B cell (primary cell): ENCODE data around the gene IBA57. TPM values are rescaled to one million over a fixed set of nuclear protein-coding genes. Genes with fewer than 3 reads are reported as not detected.

Source experiments
- ATAC-seq: fragments of 200-7000 bp; cut with Tn5 transposase; one replicate; pipeline ENCODE4 v1.10.0; 2021; ENCODE audit warnings: low read depth, mild to moderate bottlenecking, moderate number of reproducible peaks, moderate library complexity
- CTCF ChIA-PET: fragments of 350-600 bp; sonication (Branson Sonifier 250); formaldehyde crosslinking; loops from one replicate; lab custom pipeline; 2021; ENCODE audit warnings: antibody characterized with exemption, inconsistent platforms; lab: Charles Lee
- POLR2A ChIA-PET: fragments of 350-600 bp; sonication (Branson Sonifier 250); formaldehyde crosslinking; loops from one replicate; lab custom pipeline; 2021; ENCODE audit warnings: antibody characterized with exemption; lab: Charles Lee
- DNase-seq: peaks from one replicate; pipeline ENCODE4 v3.0.0; 2013
- H2AFZ ChIP-seq: 2 replicates; pipeline ENCODE4 v1.6.1; 2012; ENCODE audit warnings: mild to moderate bottlenecking, low read depth, low read length; ENCODE audit not compliant: insufficient read depth, poor library complexity, severe bottlenecking
- H3K27ac ChIP-seq, 2 donors: 1 replicate in 1 of 2; 2 replicates in 1 of 2; pipeline ENCODE4 v1.5.1; 2012 to 2013; ENCODE audit warnings: low read length in 2 of 2, mild to moderate bottlenecking in 2 of 2, moderate library complexity in 1 of 2
- H3K27me3 ChIP-seq, 4 experiments: fragments of 200-600 bp in 1 of 4; sonication (generic) in 1 of 4; replicated peaks in 1 of 4; 1 replicate in 2 of 4; 2 replicates in 2 of 4; pipeline versions ENCODE4 v1.6.1 to v1.7.0; 2013 to 2016; ENCODE audit warnings: low read length in 3 of 4, mild to moderate bottlenecking in 2 of 4, mixed read lengths in 1 of 4, moderate library complexity in 1 of 4; ENCODE audit not compliant: insufficient read depth in 4 of 4, control insufficient read depth in 3 of 4; ENCODE audit errors: control extremely low read depth in 1 of 4
- H3K36me3 ChIP-seq, 2 experiments: replicated peaks in 1 of 2; 1 replicate in 1 of 2; 2 replicates in 1 of 2; pipeline versions ENCODE4 v1.6.1 to v1.7.1; 2013; ENCODE audit warnings: low read length in 1 of 2; ENCODE audit not compliant: insufficient read depth in 2 of 2, control insufficient read depth in 1 of 2; ENCODE audit errors: control extremely low read depth in 1 of 2, extremely low read depth in 1 of 2
- H3K4me1 ChIP-seq, 2 donors: fragments of 200-600 bp in 1 of 2; sonication (generic) in 1 of 2; 1 replicate in 1 of 2; 2 replicates in 1 of 2; pipeline versions ENCODE4 v1.5.1 to v1.6.1; 2013 to 2017; ENCODE audit warnings: low read length in 2 of 2; ENCODE audit not compliant: control insufficient read depth in 2 of 2, insufficient read depth in 2 of 2
- H3K4me2 ChIP-seq: replicated peaks from 2 replicates; pipeline ENCODE3; 2012; ENCODE audit warnings: mild to moderate bottlenecking, low read depth, low read length; ENCODE audit not compliant: poor library complexity, severe bottlenecking
- H3K4me3 ChIP-seq, 5 experiments: fragments of 200-600 bp in 1 of 5; sonication (generic) in 1 of 5; 1 replicate in 3 of 5; 2 replicates in 2 of 5; pipeline versions ENCODE4 v1.5.1 to v1.7.0; 2011 to 2016; ENCODE audit warnings: low read length in 4 of 5, mild to moderate bottlenecking in 4 of 5, low read depth in 2 of 5, control low read depth in 1 of 5, moderate library complexity in 1 of 5; ENCODE audit not compliant: insufficient read depth in 1 of 5; ENCODE audit errors: control extremely low read depth in 1 of 5, extremely low read depth in 1 of 5
- H3K79me2 ChIP-seq: fragments of 200-600 bp; sonication (generic); one replicate; pipeline ENCODE4 v1.6.0; 2016; ENCODE audit warnings: low read length; ENCODE audit not compliant: control insufficient read depth, insufficient read depth
- H3K9ac ChIP-seq: fragments of 200-600 bp; sonication (generic); 2 replicates; pipeline ENCODE4 v1.6.1; 2017; ENCODE audit warnings: mild to moderate bottlenecking, low read length, moderate library complexity
- H3K9me3 ChIP-seq, 3 donors: one replicate each; pipeline versions ENCODE4 v1.6.1 to v1.7.1; 2013; ENCODE audit warnings: low read length in 2 of 3; ENCODE audit not compliant: control insufficient read depth in 2 of 3, insufficient read depth in 1 of 3; ENCODE audit errors: control extremely low read depth in 1 of 3
- H4K20me1 ChIP-seq: 2 replicates; pipeline ENCODE4 v1.6.0; 2012; ENCODE audit warnings: mild to moderate bottlenecking, low read length; ENCODE audit not compliant: insufficient read depth, control insufficient read depth, poor library complexity, severe bottlenecking
- H3K27ac Mint-ChIP-seq: one replicate; pipeline ENCODE4 v1.8.0; 2021; ENCODE audit warnings: mixed read lengths
- H3K27me3 Mint-ChIP-seq: one replicate; pipeline ENCODE4 v1.8.0; 2021; ENCODE audit warnings: mixed read lengths
- H3K4me1 Mint-ChIP-seq: one replicate; pipeline ENCODE4 v1.8.0; 2021; ENCODE audit warnings: mixed read lengths
- H3K4me3 Mint-ChIP-seq: one replicate; pipeline ENCODE4 v1.8.0; 2021; ENCODE audit warnings: mixed read lengths
- H3K9me3 Mint-ChIP-seq: one replicate; pipeline ENCODE4 v1.8.0; 2022; ENCODE audit warnings: mixed read lengths; ENCODE audit not compliant: insufficient read depth
- EZH2 ChIP-seq: IDR thresholded peaks from 2 replicates; pipeline ENCODE4 v1.6.1; 2012; ENCODE audit warnings: borderline replicate concordance, low read depth, mild to moderate bottlenecking, moderate library complexity, low read length; ENCODE audit not compliant: insufficient read depth, poor library complexity, severe bottlenecking
- WGBS: methylation state at CpG from one replicate; pipeline ENCODE4 v1.1.5; 2013; ENCODE audit warnings: missing lambda C conversion rate; ENCODE audit not compliant: insufficient coverage; 5-methylcytosine and 5-hydroxymethylcytosine counted together
- intact Hi-C: fragments of 100-400 bp; cut with micrococcal nuclease; formaldehyde crosslinking; loops from one replicate; pipeline ENCODE4 v1.10.0; 2022
- polyA plus RNA-seq: library from polyadenylated mRNA; depleted of rRNA; stranded (reverse); fragments of >200 nt; gene quantifications from 2 replicates; pipeline ENCODE4 v1.2.3, GENCODE V29; 2012
- total RNA-seq, 2 donors: library from RNA; stranded (reverse); fragments of 120-200 nt in 1 of 2; gene quantifications; 1 replicate in 1 of 2; 2 replicates in 1 of 2; pipeline versions ENCODE4 v1.2.3 to v1.2.4, GENCODE V29; 2013 to 2022
- TF ChIP-seq, protein P1 (sequence below): fragments of 200-600 bp; IDR thresholded peaks from one replicate; pipeline ENCODE4 v1.8.0; 2022; ENCODE audit warnings: antibody characterized with exemption, mild to moderate bottlenecking

IBA57 gene
- total and polyA plus RNA-seq, 2 donors (not counting 1 experiment from before 2014, with no cell fraction given), result 5.2 to 12.8 TPM

DNA sequence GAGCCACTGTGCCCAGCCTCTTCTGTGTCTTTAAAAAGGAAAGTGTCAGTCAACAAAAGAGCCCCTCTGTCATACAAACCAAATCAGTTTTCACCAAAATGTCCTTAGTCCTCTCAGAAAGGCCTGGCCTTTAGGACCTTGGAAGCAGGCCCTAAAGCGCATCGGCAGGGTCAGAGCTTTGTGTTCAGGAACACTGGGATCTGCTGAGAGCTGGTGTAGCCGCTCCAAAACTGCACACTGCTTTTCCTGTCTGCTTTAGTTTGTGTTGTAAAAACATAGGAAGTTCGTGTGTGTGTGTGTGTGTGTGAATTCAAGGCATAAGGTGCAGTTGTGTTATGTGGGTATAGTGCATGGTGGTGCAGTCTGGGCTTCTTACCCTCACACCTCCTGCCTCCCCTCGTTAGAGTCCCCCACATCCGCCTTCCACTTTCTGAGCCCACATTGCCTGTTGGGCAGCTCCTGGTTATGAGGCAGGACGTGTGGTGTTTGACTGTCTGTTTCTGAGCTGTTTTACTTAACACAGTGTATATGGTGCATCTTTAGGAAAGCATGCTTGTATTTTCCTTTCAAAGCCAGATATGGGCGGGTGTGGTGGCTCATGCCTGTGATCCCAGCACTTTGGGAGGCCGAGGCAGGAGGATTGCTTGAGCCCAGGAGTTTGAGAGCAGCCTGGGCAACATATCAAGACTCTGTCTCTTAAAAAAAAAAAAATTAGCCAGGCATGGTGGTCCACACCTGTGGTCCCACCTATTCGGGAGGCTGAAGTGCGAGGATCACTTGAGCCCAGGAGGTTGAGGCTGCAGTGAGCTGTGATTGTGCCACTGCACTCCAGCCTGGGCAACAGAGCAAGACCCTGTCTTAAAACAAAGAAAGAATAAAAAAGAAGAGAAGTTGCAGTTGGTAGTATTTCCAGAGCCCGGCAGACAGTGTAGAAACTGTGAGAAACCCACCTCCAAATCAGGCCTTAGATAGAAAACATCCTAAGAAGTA is 12.4 kb downstream of the IBA57 start:
- H3K4me1 Mint-ChIP-seq, result peaks cover 4% of the 10 kb centered on the region
- no peak overlapping the region for H3K4me3 ChIP-seq
- no peak overlapping the region for H3K27ac Mint-ChIP-seq
- no peak overlapping the region for H3K9ac ChIP-seq
- H3K9me3 Mint-ChIP-seq, result no peaks in the 10 kb centered on the region
- H3K79me2 ChIP-seq, result peaks cover 25% of the 10 kb centered on the region
- H3K36me3 ChIP-seq, result peaks cover 0 to 10% of the 10 kb centered on the region in 2 experiments
- no peaks in the 10 kb centered on the region for H3K27me3 ChIP-seq
- TF ChIP-seq, protein P1, sequence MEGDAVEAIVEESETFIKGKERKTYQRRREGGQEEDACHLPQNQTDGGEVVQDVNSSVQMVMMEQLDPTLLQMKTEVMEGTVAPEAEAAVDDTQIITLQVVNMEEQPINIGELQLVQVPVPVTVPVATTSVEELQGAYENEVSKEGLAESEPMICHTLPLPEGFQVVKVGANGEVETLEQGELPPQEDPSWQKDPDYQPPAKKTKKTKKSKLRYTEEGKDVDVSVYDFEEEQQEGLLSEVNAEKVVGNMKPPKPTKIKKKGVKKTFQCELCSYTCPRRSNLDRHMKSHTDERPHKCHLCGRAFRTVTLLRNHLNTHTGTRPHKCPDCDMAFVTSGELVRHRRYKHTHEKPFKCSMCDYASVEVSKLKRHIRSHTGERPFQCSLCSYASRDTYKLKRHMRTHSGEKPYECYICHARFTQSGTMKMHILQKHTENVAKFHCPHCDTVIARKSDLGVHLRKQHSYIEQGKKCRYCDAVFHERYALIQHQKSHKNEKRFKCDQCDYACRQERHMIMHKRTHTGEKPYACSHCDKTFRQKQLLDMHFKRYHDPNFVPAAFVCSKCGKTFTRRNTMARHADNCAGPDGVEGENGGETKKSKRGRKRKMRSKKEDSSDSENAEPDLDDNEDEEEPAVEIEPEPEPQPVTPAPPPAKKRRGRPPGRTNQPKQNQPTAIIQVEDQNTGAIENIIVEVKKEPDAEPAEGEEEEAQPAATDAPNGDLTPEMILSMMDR, result no peak
- TF ChIP-seq EZH2, result no peak
- 86% methylated on average over 4 of the region's 12 CpGs for WGBS
- no peak overlapping the region for H3K27ac ChIP-seq
- intact Hi-C loops, result no loop called here
- DNase-seq (no peak), ATAC-seq (no peak)
- H3K27me3 Mint-ChIP-seq, result no peaks in the 10 kb centered on the region
- no peaks in the 10 kb centered on the region for H3K4me1 ChIP-seq
- no peak overlapping the region for H3K4me3 Mint-ChIP-seq
- peaks cover 21% of the 10 kb centered on the region for H4K20me1 ChIP-seq
- H3K9me3 ChIP-seq, result peaks cover 0 to 12% (median 0%) of the 10 kb centered on the region in 3 donors
- no peak overlapping the region for H3K4me2 ChIP-seq
- ChIA-PET CTCF (no interaction called here), POLR2A (no interaction called here)
- no peak overlapping the region for H2AFZ ChIP-seq
